ENCODE data around the gene ZXDC. TPM values are rescaled to one million over a fixed set of nuclear protein-coding genes. Genes with fewer than 3 reads are reported as not detected.

Gene ZXDC
- total RNA-seq, 2 donors from 2014 or later = 30.5 to 31.6 TPM

GRCh38 chr3:126397610-126398422, 77.9 kb downstream of the ZXDC start:
- 90 to 93% methylated on average over 9 to 13 of the region's 13 CpGs for WGBS, 2 experiments (ENCODE audit: insufficient coverage in 1 of 2, insufficient read length in 1 of 2)
- H3K9me3 Mint-ChIP-seq = no peaks in the 10 kb centered on the region
- H3K4me1 Mint-ChIP-seq = peaks cover 2% of the 10 kb centered on the region
- no peak overlapping the region for H3K27ac Mint-ChIP-seq
- H3K9me3 ChIP-seq (ENCODE audit: control insufficient read depth, low read length) = no peaks in the 10 kb centered on the region
- DNase-seq = no peak
- H3K36me3 Mint-ChIP-seq (ENCODE audit: low read depth) = no peaks in the 10 kb centered on the region
- peaks cover 35% of the 10 kb centered on the region for H3K27me3 Mint-ChIP-seq (ENCODE audit: insufficient read depth)
- H3K4me3 ChIP-seq (ENCODE audit: low read length) = no peak overlapping the region
- TF ChIP-seq CTCF (conservative IDR thresholded peaks at IDR 0.05) = no peak
- H3K36me3 ChIP-seq (ENCODE audit: control insufficient read depth, insufficient read depth, low read length) = no peaks in the 10 kb centered on the region
- peaks cover 29% of the 10 kb centered on the region for H3K27me3 ChIP-seq (ENCODE audit: control insufficient read depth, insufficient read depth, low read length, poor library complexity, severe bottlenecking)
- H3K4me3 Mint-ChIP-seq = no peak overlapping the region
- H3K9ac ChIP-seq (ENCODE audit: extremely low read depth, low read length, poor library complexity, severe bottlenecking) = no peak overlapping the region
- no peak overlapping the region for H3K27ac ChIP-seq (ENCODE audit: low read depth, low read length)
- no peaks in the 10 kb centered on the region for H3K4me1 ChIP-seq (ENCODE audit: control insufficient read depth, insufficient read depth, low read length)

- Histone ChIP-seq H3K27ac (ENCODE audit: low read depth, low read length) (no peak overlapping the region), H3K36me3 (ENCODE audit: control insufficient read depth, insufficient read depth, low read length) (no peaks in the 10 kb centered on the region), H3K9me3 (ENCODE audit: control insufficient read depth, low read length) (no peaks in the 10 kb centered on the region), H3K9ac (ENCODE audit: extremely low read depth, low read length, poor library complexity, severe bottlenecking) (no peak overlapping the region), H3K4me3 (ENCODE audit: low read length) (no peak overlapping the region), H3K27me3 (ENCODE audit: control insufficient read depth, insufficient read depth, low read length, poor library complexity, severe bottlenecking) (peaks cover 29% of the 10 kb centered on the region), H3K4me1 (ENCODE audit: control insufficient read depth, insufficient read depth, low read length) (no peaks in the 10 kb centered on the region)
- no peaks in the 10 kb centered on the region for H3K36me3 Mint-ChIP-seq (ENCODE audit: low read depth)
- no peak for DNase-seq
- no peak overlapping the region for H3K27ac Mint-ChIP-seq
- TF ChIP-seq CTCF (conservative IDR thresholded peaks at IDR 0.05) = no peak
- peaks cover 2% of the 10 kb centered on the region for H3K4me1 Mint-ChIP-seq
- WGBS, 2 experiments (ENCODE audit: insufficient coverage in 1 of 2, insufficient read length in 1 of 2) = 90 to 98% methylated on average over 4 to 5 of the region's 5 CpGs
- no peaks in the 10 kb centered on the region for H3K9me3 Mint-ChIP-seq
- no peak overlapping the region for H3K4me3 Mint-ChIP-seq
- H3K27me3 Mint-ChIP-seq (ENCODE audit: insufficient read depth) = peaks cover 47% of the 10 kb centered on the region
Observed at GRCh38 chr3:126396536-126396935, 79.2 kb downstream of the ZXDC start.

- H3K9ac ChIP-seq (ENCODE audit: extremely low read depth, low read length, poor library complexity, severe bottlenecking) = no peak overlapping the region
- Mint-ChIP-seq H3K27me3 (ENCODE audit: insufficient read depth) (peaks cover 52% of the 10 kb centered on the region), H3K9me3 (no peaks in the 10 kb centered on the region), H3K36me3 (ENCODE audit: low read depth) (no peaks in the 10 kb centered on the region), H3K4me1 (peaks cover 2% of the 10 kb centered on the region), H3K27ac (no peak overlapping the region), H3K4me3 (no peak overlapping the region)
- H3K4me3 ChIP-seq (ENCODE audit: low read length) = no peak overlapping the region
- no peak for DNase-seq
- WGBS, 2 experiments (ENCODE audit: insufficient coverage in 1 of 2, insufficient read length in 1 of 2) = 94 to 98% methylated on average over 5 to 6 of the region's 6 CpGs
- H3K9me3 ChIP-seq (ENCODE audit: control insufficient read depth, low read length) = no peaks in the 10 kb centered on the region
- no peaks in the 10 kb centered on the region for H3K4me1 ChIP-seq (ENCODE audit: control insufficient read depth, insufficient read depth, low read length)
- H3K27ac ChIP-seq (ENCODE audit: low read depth, low read length) = no peak overlapping the region
- no peaks in the 10 kb centered on the region for H3K36me3 ChIP-seq (ENCODE audit: control insufficient read depth, insufficient read depth, low read length)
- no peak for TF ChIP-seq CTCF (conservative IDR thresholded peaks at IDR 0.05)
- peaks cover 29% of the 10 kb centered on the region for H3K27me3 ChIP-seq (ENCODE audit: control insufficient read depth, insufficient read depth, low read length, poor library complexity, severe bottlenecking)
Observed at GRCh38 chr3:126395846-126396513, 79.7 kb downstream of the ZXDC start.
